Muscle of arm (tissue), 12 donors: Measurements from ENCODE around the gene FANCD2. TPM values are rescaled to one million over a fixed set of nuclear protein-coding genes. Genes with fewer than 3 reads are reported as not detected.
"Not testable (repeated sequence)": the region's sequence is repeated elsewhere in the genome, so short reads cannot be mapped to it uniquely, and the experiment has no call there.

ENCODE experiments used
- DNase-seq: peaks from one replicate; pipeline ENCODE4 v3.0.0-alpha.2; 2013
- polyA plus RNA-seq, 12 donors: library from polyadenylated mRNA; unstranded; fragments of 120-200 nt; gene quantifications; one replicate each; pipeline ENCODE4 v1.2.1, GENCODE V29; 2013; ENCODE audit not compliant: insufficient read length in 12 of 12

Gene FANCD2
- polyA plus RNA-seq, 12 donors, result 5.2 to 124 (median 10.0) TPM

DNA sequence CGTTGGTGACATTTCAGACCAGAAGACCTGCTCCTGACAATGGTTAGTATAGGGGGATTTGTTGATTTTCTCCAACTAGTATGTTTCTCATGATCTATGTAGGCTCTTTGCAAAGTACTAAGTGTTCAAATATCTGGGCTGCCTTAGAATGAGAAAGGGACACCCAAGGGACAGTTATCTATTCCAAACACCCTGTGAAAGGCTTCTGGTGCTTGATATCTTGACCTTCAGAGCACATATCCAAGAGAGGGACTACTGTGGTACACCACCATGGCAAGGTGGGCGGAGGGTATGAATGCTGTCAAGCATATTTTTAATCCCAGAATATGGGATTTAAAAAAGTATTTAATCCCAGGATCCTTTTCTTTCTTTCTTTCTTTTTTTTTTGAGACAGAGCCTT lies 80.7 kb downstream of the FANCD2 start:
- no peak for DNase-seq

DNA sequence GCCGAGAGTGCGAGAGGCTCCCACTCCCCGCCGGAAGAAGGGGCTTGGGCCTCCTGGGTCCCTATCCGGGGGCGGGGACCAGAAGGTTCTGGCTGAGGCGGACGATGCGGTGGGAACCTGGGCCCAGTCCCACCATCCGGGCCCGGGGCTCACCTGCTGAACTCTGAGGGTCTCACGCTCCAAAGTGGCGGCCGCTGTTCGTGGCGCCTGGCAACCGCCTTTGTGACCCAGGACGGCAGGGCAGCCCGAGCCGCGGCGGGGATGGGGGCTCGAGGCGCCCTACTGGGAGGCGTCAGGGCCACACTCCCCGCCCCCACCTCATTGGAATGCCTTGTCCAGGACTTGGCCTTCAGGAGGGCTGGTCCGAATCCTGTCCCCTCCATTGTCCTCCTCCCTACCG lies 81.9 kb downstream of the FANCD2 start, which contains the start of gene FANCD2OS:
Gene FANCD2OS, minus strand, starts transcription at position 165 of the 400 bp plus-strand sequence. CDS start 3,481 bp downstream, outside the sequence.
- no peak for DNase-seq

DNA sequence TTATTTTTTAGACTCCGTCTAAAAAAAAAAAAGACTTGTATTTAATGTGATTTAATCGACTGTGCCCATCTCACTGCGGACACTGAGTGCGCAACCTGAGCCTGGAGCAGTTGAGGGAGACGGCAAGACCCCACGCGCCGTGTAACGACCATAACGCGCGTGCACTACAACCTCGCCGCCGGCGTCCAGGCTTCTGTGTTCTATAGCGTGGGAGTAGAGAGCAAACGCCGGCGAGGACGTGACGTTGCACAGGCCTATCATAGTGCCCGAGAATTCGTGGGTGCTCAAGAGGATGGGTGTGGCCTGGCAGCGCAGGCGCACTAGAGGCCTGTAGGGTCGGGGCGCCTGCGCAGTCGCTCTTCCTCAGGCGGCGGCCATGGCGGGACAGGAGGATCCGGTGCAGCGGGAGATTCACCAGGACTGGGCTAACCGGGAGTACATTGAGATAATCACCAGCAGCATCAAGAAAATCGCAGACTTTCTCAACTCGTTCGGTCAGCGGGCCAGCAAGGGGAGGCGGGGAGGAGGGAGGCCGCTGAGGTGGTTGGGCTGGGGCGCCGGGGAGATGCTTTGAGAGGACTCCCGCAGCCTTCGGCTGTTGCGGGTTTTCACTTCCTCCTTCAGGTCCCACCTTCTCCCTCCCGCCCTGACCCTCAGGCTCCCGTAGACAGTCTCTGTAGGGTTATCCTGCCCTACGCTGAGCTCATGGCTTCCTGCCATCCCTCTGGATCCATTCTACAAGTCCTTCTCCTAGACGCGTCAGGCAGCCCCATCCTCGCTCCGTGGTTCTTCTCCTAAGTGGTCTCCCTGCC lies 89.3 kb downstream of the FANCD2 start, which contains the start of gene BRK1:
Gene BRK1, plus strand, starts transcription at position 350 of the 812 bp plus-strand sequence. Its CDS starts 27 bp downstream, at position 377.
- DNase-seq, result peak; percentile 95

DNA sequence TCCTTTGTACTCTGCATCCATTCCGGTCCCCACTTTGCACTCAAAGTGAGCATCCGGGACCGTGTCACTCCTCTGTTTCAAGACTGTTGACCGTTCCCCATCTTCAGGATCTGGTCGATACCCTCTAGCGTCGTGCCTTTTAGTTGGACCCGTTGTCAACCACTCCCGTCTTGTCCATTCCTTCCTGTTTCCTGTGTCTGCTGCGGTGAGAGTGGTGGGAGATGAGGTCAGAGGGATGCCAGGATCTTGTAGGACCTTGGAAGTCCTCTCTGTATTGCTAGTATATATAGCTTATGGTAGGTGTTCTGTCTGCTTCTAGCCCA lies 89.9 kb downstream of the FANCD2 start:
- no peak for DNase-seq

DNA sequence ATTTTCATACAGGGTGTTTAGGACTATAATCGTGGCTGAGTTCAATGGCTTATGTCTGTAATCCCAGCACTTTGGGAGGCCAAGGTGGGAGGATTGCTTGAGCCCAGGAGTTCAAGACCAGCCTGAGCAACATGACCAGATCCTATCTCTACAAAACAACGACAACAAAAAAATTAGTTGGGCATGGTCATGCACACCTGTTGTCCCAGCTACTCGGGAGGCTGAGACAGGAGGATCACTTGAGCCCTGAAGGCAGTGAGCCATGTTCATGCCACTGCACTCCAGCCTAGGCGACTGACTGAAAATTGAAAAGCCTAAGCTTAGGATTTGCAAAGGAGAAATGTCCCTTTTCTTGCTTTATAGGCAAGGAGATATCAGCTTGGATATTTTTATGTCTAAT lies 90.7 kb downstream of the FANCD2 start:
- DNase-seq, result no peak

DNA sequence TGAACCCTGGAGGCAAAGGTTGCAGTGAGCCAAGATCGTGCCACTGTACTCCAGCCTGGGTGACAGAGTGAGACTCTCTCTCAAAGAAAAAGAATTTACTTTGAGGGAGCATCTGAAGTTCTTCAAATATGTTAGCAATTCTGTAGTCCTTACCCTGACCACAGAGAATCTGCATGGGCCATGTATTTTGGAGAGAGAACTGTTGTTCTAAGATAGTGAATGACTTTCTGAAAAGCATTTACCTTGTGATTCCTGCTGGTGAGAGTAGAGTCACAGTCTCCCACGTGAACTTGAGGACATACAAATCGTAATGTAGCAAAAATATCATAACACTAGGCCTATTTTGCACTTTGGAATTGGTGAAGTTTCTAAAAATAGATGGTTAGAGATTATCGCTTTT lies 93.1 kb downstream of the FANCD2 start:
- no peak for DNase-seq

DNA sequence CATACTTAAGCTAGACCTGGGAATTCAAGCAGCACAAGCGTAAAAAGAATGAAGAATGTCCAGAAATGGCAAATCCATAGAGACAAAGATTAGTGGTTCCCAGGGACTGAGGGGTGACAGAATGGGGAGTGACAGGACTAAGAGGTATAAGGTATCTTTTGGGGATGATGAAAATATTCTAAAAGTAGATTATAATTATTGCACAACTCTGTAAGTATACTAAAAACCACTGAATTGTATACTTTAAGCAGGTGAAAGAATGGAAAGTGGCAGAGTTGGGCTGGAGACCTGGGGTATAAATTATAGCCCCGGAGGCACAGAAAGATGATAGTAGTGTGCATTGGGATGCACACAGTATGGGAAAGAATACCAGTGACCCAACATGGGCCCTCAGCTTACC lies 94.8 kb downstream of the FANCD2 start:
- DNase-seq, result no peak

DNA sequence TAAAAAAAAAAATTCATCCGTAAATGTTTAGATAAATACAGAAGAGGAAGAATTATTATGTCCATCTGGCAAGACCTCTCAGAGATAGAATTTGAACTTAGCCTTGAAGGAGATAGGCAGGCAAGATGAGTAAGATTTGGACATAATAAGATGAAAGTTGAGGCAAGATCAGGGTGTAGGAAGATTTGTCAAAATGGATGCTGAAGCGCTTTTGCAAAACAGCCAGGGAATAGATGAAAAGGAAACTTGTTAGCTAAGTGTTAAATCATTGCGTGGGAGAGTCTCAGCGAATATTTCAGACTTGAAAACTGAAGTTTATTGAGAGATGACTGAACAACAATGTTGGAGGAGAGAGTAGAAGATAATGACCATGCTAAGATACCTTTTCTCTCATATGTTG lies 96.5 kb downstream of the FANCD2 start:
- no peak for DNase-seq

DNA sequence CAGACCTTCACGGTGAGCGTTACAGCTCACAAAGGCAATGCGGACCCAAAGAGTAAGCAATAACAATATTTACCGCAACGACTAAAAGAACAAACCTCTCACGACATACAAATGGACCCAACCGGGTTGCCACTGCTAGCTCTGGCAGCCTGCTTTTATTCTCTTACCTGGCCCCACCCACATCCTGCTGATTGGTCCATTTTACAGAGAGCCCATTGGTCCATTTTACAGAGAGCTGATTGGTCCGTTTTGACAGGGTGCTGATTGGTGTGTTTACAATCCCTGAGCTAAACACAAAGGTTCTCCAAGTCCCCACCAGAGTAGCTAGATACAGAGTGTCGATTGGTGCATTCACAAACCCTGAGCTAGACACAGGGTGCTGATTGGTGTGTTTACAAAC lies 109.6 kb downstream of the FANCD2 start:
- not testable (repeated sequence) for DNase-seq

DNA sequence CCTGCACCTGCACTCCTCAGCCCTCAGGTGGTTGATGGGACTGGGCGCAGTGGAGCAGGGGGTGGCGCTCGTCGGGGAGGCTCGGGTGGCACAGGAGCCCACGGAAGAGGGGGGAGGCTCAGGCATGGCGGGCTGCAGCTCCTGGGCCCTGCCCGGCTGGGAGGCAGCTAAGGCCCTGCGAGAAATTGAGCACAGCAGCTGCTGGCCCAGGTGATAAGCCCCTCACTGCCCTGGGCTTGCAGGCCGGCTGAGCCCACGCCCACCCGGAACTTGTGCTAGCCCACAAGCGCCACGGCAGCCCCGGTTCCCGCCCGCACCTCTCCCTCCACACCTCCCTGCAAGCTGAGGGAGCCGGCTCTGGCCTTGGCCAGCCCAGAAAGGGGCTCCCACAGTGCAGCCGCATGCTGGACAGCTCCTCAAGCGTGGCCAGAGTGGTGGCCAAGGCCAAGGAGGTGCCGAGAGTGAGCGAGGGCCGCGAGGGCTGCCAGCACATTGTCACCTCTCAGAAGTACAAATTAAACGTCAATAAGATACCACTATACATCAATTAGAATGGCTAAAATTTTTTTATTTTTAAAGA lies 110.3 kb downstream of the FANCD2 start:
- DNase-seq, result no peak

DNA sequence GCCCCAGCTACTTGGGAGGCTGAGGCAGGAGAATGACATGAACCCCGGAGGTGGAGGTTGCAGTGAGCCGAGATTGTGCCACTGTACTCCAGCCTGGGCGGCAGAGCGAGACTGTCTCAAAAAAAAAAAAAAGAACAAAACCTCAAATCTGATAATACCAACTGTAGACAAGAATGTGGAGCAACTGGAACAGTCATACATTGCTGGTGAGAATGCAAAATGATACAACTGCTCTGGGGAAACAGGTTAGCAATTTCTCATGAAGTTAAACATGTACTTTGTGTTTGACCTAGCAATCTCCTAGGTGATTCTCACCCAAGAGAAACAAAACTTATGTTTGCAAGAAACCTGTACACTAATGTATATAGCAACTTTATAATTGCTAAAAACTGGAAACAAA lies 110.9 kb downstream of the FANCD2 start:
- no peak for DNase-seq

DNA sequence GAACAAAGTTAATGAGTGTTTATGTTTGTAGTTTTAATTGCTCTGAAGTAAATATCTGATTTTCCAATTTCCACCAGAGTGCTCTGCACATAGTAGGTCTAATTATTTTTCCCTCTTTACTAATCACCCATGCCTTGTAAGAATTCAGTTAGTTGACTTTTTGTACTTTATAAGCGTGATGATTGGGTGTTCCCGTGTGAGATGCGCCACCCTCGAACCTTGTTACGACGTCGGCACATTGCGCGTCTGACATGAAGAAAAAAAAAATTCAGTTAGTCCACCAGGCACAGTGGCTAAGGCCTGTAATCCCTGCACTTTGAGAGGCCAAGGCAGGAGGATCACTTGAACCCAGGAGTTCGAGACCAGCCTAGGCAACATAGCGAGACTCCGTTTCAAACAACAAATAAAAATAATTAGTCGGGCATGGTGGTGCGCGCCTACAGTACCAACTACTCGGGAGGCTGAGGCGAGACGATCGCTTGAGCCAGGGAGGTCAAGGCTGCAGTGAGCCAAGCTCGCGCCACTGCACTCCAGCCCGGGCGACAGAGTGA lies 114.8 kb downstream of the FANCD2 start:
- no peak for DNase-seq

DNA sequence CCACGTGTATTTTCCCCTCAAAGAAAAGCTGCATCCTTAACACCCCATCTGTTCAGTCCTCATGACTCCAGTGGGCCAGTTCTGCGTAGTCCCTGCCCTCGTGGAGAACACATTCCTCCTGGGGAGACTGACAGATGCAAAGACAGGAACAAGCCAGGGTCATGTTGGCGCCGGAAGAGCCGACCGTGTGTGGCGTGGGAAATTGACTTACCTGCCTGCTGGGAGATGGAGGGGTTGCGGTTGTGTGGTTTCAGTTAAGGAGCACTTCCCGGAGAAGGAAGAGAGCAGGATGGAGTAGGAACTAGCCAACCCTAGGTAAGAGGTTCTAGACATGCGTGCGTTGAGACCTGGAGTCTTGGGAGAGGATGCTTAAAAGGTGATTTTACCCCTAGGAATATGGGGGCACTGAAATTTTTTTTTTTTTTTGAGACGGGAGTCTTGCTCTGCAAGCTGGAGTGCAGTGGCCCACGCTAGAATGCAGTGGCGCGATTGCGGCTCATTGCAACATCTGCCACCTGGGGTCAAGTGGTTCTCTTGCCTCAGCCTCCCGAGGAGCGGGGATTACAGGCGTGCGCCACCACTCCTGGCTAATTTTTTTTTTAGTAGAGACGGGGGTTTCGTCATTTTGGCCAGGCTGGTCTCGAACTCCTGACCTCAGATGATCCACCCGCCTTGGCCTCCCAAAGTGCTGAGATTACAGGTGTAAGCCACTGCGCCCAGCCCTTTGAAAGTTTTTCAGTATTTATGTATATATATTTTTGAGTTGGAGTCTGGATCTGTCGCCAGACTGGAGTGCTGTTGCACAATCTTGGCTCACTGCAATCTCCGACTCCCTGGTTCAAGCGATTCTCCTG lies 116.7 kb downstream of the FANCD2 start:
- DNase-seq, result no peak

DNA sequence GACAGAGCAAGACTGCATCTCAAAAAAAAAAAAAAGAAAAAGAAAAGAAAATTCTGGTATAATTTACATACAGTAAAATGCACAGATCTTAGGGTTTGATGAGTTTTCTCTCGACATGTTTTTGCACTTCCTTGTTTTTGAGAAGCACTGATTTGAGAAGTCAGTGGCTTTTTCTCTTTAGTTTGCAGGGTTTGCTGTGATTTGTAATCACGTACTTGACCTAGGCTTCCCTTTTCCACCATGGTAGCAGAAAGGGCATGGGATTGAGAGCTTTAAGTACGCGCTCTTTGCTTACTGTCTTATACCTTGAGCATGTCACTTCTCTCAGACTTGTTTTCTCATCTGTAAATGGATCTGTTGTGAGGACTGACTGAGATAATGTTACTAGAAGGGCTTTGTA lies 119.4 kb downstream of the FANCD2 start:
- DNase-seq, result no peak

DNA sequence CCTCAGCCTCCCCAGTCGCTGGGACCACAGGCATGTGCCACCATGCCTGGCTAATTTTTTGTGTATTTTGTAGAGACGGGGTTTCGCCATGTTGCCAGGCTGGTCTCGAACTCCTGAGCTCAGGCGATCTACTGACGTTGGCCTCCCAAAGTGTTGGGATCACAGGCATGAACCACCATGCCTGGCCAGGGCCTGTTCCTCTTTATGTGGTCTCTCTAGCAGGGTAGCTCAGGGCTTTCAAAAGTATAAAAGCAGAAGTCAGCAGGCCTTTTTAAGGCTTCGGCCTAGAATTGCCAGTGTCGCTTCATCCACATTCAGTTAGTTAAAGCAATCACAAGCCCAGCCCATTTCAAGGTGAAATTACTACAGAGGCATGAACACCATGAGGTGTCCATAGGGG lies 123.0 kb downstream of the FANCD2 start:
- DNase-seq, result no peak

DNA sequence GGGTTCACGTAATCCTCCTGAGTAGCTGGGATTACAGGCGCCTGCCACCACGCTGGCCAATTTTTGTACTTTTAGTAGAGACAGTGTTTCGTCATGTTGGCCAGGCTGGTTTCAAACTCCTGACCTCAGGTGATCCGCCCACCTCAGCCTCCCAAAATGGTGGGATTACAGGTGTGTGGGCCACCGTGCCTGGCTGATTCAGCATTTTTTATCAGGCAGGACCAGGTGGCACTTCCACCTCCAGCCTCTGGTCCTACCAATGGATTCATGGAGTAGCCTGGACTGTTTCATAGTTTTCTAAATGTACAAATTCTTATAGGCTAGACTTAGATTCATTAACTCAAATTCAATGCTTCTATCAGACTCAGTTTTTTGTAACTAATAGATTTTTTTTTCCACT lies 124.8 kb downstream of the FANCD2 start:
- DNase-seq, result no peak

Other genes starting within 250 kb of the FANCD2 start
- 10 to 100 TPM in 11 of 12 donors, not detected in 1; 48.4 to 60.5 (median 54.2) TPM for gene TADA3, start 234.0 kb upstream of the FANCD2 start, polyA plus RNA-seq
- gene ARPC4, start 233.4 kb upstream of the FANCD2 start, polyA plus RNA-seq, result 1,000 to 10,000 TPM in 1 of 12 donors, 100 to 1,000 TPM in 1, 10 to 100 TPM in 10; 64.5 to 2,172 (median 77.5) TPM
- 10 to 100 TPM in 11 of 12 donors, not detected in 1; 16.0 to 72.9 (median 30.7) TPM for gene TTLL3, start 216.2 kb upstream of the FANCD2 start, polyA plus RNA-seq
- gene RPUSD3, start 182.4 kb upstream of the FANCD2 start, polyA plus RNA-seq, result 10 to 100 TPM in 11 of 12 donors, not detected in 1; 23.6 to 37.1 (median 28.2) TPM
- under 1 TPM in 9 of 12 donors, not detected in 3; 0.30 to 0.77 (median 0.46) TPM for gene CIDEC, start 146.2 kb upstream of the FANCD2 start, polyA plus RNA-seq
- 10 to 100 TPM in 11 of 12 donors, not detected in 1; 17.2 to 33.7 (median 29.6) TPM for gene JAGN1, start 135.8 kb upstream of the FANCD2 start, polyA plus RNA-seq
- 10 to 100 TPM in 2 of 12 donors, 1 to 10 TPM in 8, under 1 TPM in 1, not detected in 1; 0.96 to 67.6 (median 1.8) TPM for gene IL17RE, start 123.6 kb upstream of the FANCD2 start, polyA plus RNA-seq
- 10 to 100 TPM in 11 of 12 donors, not detected in 1; 15.8 to 42.8 (median 23.4) TPM for gene IL17RC, start 109.3 kb upstream of the FANCD2 start, polyA plus RNA-seq
- gene CRELD1, start 92.6 kb upstream of the FANCD2 start, polyA plus RNA-seq, result 10 to 100 TPM in 11 of 12 donors, not detected in 1; 22.1 to 47.0 (median 31.3) TPM
- gene PRRT3, start 74.0 kb upstream of the FANCD2 start, polyA plus RNA-seq, result 1 to 10 TPM in 9 of 12 donors, under 1 TPM in 1, not detected in 2; 0.88 to 4.2 (median 1.8) TPM
- 10 to 100 TPM in 11 of 12 donors, not detected in 1; 33.9 to 49.8 (median 40.2) TPM for gene EMC3, start 39.6 kb upstream of the FANCD2 start, polyA plus RNA-seq
- under 1 TPM in 1 of 12 donors, not detected in 11; 0.56 TPM for gene FANCD2OS, start 81.8 kb downstream of the FANCD2 start, polyA plus RNA-seq
- 100 to 1,000 TPM in 11 of 12 donors, not detected in 1; 106 to 195 (median 145) TPM for gene BRK1, start 89.2 kb downstream of the FANCD2 start, polyA plus RNA-seq
- gene VHL, start 115.3 kb downstream of the FANCD2 start, polyA plus RNA-seq, result 10 to 100 TPM in 11 of 12 donors, not detected in 1; 42.0 to 57.4 (median 46.9) TPM
- 1 to 10 TPM in 2 of 12 donors, under 1 TPM in 8, not detected in 2; 0.49 to 1.3 (median 0.78) TPM for gene IRAK2, start 138.5 kb downstream of the FANCD2 start, polyA plus RNA-seq
- 10 to 100 TPM in 11 of 12 donors, not detected in 1; 16.5 to 25.2 (median 21.1) TPM for gene TATDN2, start 222.0 kb downstream of the FANCD2 start, polyA plus RNA-seq